OCI-LY3 (cell line): Measurements from ENCODE around the gene NCAPG2.

Experiments
- CTCF ChIP-seq: fragments of 200-600, 300-600 bp; sonication (generic); IDR thresholded peaks from 2 replicates; pipeline ENCODE4 v1.5.1; 2014; ENCODE audit warnings: antibody characterized with exemption, low read length, low read depth
- EZH2phosphoT487 ChIP-seq: fragments of 200-600 bp; shearing (Covaris generic); IDR thresholded peaks from 2 replicates; pipeline ENCODE4 v1.6.1; 2018; ENCODE audit warnings: antibody characterized with exemption, mixed run types, low read depth

DNA sequence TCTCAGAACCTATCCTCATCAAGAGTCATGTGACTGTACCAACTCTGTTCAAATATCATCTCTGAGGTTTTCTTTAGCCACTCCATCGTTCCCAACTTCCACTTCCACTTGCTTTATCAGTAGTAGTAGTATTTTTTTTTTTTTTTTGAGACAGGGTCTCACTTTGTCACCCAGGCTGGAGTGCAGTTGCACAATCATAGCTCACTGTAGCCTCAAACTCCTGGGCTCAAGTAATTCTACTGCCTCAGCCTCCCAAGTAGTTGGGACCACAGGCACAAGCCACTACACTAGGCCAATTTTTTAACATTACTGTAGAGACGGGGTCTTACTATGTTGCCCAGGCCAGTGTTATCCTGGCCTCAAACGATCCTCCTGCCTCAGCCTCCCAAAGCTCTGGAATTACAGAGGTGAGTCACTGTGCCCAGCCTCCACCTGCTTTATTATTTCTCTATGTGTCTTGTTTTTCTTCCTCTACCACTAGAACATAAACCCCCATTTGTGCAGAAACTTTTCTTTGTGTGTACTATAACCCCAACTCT lies 5.9 kb downstream of the NCAPG2 start:
- TF ChIP-seq CTCF, result no peak
- no peak for TF ChIP-seq EZH2phosphoT487
